8988T (cell line): Measurements from ENCODE around the gene ERFE.
"Not testable (repeated sequence)": the region's sequence is repeated elsewhere in the genome, so short reads cannot be mapped to it uniquely, and the experiment has no call there.

Source experiments
- DNase-seq: peaks from one replicate; pipeline ENCODE4 v3.0.0; 2011

The ERFE gene, protein sequence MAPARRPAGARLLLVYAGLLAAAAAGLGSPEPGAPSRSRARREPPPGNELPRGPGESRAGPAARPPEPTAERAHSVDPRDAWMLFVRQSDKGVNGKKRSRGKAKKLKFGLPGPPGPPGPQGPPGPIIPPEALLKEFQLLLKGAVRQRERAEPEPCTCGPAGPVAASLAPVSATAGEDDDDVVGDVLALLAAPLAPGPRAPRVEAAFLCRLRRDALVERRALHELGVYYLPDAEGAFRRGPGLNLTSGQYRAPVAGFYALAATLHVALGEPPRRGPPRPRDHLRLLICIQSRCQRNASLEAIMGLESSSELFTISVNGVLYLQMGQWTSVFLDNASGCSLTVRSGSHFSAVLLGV

DNA sequence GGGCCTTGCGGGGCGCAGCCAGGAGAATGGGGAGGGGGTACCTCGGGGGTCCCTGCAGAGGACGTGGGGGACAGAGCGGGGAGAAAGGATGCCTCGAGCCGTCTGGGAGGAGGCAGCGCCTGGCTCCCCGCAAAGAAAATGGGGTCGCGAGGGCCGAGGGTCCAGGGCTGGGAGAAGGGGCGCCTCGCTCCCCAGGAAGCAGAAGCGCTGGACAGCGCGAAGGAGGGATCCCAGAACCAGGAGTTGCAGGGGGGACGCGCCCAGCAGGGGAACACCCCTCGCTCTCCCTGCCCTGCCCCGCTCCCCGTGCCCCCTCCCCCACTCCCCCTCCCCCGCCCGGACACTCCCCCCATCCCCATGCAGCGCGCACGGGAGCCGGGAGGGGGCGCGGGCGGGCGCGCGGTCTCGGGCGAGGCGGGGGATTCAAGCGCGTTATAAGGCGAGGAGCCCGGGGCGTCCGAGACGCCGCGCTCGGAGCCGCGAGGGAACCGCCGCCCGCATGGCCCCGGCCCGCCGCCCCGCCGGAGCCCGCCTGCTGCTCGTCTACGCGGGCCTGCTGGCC lies at the start of gene ERFE:
ERFE (plus strand) TSS at position 462 of the 562 bp plus-strand sequence; CDS start at position 500, 38 bp downstream.
- DNase-seq, result peak; percentile 95

DNA sequence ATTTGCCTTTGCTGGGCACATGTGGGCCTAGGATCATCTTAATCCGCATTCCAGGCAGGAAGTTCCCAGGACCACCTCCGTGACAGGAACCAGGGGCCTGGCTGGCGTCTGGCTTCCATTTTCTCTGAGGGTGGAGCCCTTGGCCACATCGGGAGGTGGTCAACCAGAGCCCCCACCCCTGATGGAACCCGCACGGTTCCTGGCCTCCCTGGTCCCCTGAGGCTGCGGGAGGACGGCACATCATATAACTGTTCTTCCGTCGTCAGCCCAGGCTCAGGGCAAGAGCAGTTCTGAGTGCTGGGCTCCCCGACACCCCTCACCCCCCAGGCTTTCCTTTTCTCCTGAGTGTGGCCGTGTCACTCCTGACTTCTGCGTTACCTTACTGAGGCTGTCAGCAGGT lies 45.2 kb upstream of the ERFE start:
- no peak for DNase-seq

DNA sequence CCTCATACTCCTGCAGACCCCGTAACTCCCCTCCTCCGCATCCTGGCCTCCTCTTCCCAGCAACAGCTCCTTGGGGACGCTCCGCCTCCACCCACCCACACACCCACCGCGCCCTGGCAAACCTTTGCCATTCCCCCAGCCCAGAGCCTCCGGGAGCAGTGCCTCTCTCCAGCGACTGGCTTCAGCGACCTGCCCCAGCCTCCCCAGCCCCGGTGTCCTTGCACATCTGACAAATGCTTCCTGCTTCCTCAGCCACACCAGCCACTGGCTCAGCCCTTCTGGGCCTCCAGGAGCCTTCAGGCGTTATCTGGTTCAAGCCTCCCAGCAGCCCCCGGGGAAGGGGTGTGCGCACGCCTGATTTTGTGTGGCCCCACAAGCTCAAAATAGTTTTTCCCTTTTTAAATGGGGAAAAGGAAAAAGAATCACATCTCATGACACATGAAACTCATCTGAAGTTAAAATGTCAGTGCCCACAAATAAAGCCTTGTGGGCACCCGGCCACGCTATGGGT lies 44.4 kb upstream of the ERFE start:
- DNase-seq, result no peak

DNA sequence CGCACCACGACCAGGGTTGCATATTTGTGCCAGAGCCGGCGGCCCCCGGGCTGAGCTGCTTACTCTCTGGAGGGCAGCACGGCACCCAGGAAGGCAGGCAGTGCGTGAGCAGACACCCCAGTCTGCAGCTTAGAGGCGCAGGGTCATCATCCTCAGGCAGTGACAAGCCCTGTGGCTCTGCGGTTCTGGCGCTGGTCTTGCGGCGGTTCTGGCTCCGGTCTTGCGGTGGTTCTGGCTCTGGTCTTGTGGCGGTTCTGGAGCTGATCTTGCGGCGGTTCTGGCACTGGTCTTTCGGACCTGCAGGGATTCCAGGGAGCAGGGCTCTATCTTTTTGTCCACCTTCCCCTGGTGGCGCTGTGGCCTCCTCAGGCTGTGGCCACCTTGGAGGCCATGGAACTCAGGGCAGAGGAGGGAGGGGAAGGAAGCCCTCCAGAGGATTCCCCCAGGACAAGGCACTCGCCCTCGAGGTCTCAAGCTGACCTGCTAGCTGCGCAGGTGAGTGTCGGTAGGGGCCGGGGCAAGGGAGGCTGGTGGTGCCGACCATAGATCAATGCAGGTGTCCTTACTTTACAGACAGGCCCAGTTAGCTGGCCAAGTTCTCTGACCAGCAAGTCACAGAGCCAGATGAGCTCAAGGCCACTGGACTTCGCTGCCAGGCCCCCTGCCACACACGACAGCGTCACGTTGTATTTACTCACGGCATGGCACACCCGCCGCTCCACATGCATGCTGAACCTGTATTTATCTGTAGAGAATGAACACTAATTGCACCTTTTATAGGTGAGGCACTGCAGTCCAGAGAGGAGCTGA lies 43.7 kb upstream of the ERFE start:
- no peak for DNase-seq

DNA sequence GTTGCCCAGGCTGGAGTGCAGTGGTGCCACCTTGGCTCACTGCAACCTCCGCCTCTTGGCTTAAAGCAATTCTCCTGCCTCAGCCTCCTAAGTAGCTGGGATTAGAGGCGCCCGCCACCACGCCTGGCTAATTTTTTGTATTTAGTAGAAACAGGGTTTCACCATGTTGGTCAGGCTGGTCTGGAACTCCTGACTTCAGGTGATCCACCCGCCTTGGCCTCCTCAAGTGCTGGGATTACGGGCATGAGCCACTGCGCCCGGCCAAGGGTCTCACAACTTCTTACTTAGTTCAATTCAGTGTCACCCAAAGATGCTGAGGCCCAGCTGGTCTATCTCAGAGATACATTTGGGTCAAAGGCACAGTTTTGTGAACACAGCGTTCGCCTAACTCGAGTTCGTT lies 43.1 kb upstream of the ERFE start:
- not testable (repeated sequence) for DNase-seq

DNA sequence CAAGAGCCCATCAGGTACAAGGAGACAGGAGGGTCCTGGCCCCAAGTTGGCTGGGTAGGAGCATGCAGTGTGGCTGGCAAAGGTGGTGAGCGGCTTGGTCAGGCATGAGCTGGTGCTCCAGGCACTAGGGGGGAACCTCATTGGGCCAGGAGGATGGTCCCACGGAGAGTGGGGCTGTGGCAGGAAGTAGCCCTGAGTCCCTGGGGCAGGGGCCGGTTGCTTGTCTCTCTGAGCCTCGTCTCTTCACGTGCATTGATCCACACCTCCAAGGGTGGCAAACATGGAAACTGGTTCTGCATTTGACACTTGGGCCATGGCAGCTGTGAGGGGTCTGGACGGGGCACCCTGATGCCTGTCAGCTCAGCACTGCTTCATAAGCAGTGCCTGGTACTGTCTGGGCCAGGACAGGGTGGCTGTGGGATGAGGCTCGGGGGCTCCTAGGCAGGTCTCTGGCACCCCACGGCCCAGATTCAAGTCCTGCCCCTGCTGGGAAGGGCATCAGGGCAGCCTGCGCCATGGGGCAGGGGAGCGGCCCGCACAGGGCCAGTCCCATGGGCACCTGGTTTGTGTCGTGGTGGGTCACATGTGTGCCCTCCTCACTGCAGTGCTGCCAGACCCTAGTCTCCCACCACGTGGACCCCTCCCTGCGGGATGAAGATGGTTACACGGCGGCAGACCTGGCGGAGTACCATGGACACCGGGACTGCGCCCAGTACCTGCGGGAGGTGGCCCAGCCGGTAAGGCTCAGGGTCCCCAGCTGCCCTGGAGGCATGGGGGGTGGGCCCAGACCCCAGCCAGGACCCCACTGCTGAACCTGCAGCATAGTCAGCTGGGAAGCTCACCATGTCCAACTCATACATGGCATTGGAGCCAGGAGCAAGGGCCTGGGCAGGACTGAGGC lies 42.2 kb upstream of the ERFE start:
- no peak for DNase-seq

DNA sequence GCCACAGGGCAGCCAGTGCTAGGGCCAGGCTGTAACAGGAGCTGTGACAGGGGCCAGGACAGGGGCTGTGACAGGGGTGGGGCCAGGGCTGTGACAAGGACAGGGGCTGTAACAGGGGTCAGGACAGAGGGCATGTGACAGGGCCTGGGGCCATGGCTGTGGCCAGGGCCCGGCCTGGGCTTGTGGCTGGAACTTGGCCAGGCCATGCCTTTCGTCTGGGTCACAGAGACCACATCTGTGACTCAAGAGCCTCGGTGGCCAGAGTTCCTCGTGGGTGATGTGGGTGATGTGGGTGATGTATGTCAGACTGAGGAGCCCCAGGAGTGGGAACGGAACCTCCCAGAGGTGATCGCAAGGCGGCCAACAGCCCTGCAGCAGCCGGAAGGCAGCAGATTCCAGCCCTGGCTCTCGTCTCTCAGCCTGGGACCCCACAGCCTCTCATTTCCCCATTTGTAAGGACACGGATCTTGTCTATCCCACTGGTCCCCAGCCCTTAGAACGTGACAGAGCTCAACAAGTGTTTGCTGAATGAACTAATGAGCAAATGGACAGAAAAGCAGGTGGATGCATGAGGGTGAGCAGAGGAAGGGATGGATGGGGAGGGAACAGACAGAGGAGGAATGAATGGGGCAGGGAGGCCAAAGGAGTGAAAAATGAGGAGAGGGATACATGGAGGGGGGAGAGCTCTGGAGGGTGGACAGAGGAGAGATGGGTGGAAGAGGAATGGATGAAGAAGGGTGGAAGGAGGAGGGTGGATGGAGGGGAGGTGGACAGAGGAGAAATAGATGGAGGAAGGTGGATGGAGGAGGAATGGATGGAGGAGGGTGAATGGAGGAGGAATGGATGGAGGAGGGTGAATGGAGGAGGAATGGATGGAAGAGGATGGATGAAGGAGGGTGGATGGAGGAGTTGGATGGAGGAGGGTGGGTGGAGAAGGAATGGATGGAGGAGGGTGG lies 41.3 kb upstream of the ERFE start:
- no peak for DNase-seq

DNA sequence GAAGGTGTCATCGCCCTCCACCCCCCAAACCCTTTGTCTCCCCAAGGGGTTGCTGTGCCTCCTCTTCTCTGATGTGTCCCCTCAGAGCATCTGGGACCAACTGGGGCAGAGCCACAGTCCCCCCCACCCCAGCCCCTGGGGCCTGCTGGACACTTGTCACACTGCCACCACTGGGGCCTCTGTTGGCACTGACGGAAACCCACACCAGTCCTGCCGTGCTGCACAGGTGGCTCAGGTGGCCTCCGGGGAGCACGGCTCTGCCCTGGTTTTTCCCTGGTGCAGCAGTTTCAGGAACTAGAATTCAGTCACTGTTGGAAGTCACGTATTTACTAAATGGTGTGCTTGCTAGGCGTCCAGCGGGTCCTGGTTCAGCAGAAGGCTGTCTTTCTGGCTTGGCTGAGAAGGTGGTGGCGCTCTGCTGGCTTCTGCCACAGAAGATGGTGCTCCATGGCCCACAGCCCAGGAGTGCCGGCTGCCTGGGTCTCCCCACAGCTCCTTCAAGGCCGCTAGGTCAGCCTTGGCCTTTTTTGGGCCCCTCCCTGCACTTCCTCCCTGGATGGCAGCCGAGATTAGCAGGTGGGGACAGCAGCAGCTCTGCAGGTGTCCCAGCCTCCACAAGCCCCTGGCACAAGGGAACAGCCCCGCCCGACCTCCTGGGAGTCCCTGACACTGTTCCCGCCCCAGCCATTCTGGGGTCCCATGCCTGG lies 38.9 kb upstream of the ERFE start:
- no peak for DNase-seq

DNA sequence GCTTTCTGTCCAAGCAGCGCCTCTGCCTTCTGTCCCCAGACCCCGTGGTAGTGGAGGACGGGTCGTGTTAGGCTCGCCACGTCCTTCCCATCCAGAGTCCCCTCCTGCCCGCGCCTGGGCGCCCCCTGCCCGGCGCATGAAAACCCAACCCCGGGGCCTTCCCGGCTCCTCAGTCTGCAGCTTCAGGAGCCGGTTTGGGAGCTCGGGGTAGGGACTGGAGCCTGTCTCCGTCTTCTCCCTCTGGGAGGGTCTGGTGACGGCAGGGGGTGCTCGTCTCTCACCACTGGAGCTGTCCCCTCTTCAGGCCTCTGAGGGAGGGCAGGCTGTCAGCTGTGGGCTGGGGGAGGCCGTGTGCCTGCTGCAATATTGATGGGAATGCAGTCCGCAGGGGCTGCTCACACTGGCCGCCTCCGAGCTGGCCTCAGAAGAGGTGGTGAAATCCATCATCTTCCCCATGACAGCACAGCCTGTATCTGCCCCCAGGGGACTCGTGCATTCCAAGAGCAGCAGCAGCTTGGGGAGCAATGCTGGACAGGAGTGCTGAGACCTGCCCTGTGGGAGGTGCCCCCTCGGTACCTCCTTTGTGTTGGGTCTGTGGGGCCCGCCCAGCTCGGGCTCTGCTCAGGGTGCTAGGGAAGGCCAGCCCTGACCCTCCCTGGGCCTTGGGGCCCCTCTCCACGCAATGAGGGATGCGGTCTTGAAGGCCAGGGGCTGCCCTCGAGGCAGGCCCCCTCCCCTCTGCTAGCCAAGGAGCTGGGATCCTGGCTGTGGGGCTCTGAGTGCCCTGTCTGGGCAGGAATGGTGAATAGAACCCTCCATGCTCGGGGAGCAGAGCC lies 38.1 kb upstream of the ERFE start:
- DNase-seq, result no peak

DNA sequence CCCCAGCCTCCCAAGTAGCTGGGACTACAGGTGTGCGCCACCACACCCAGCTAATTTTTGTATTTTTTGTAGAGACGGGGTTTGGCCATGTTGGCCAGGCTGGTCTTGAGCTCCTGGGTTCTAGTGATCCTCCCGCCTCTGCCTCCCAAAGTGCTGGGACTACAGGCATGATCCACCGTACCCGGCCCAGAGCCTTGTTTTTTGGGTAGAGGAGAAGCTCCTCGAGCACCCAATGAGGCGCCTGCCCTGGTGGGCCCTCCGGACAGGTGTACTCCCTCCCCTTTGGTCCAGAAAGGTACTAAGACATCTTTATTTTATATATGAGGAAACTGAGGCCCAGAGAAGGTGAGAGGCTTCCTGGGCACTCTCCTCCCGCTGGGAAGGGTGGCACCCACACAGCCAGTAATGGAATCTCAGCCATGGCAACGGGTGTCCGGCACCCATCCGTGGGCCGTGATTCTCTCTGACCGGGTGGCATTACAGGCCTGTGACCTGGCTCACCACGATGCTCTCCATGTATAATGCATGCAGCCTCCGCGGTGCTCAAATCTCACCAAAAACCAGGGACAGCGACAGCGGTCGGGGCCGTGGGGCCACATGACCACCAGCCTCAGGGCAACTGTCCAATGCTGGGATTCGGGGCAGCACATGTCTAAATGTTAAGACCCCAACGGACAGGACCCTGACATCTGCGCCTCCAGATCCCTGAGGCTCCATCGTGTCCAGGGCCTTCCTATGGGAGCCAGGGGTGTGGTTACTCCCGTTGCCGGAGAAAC lies 37.1 kb upstream of the ERFE start:
- DNase-seq, result no peak

DNA sequence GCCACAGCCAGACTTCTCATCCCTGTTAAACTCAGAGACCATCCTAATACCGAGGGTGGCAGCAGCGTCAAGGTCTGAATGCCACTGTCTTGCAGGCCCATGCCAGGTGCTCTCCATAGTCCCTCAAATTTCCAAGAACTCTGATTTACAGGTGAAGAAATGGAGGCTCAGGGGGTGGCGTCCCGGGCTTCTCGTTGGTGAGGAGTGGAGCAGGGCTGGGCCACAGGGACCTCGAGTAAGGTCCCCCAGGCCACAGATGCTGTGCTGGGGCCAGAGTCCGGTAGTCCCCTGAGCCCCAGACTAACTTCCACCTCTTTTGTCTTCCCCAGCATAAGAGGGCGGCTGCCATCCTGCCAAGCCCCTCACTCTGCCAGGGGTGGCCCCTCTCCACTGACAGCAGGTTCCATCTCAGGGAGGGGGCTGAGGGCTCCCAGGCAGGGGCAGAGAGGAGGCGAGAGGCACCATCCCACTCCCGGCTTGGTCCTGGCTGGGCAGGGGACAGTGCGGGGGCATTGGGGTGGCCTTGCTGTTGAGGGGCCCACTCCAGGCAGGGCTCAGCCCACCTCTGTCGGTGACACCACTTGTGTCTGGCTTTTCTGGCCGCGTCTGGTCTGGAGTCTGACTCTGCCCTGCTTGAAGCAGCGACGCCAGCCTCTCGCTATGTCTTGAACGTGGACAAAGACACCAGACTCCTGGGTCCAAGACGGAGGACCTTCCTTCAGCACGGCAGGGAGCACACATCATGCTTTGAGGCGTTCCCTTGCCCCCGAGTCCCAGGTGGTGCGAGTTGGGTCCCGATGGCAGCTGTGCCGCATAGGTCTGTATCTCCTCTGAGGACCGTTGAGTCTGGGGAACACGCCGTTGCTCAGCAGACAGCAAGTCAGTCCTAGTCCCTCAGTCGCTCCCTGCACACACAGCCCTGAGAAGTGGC lies 36.2 kb upstream of the ERFE start:
- DNase-seq, result no peak

DNA sequence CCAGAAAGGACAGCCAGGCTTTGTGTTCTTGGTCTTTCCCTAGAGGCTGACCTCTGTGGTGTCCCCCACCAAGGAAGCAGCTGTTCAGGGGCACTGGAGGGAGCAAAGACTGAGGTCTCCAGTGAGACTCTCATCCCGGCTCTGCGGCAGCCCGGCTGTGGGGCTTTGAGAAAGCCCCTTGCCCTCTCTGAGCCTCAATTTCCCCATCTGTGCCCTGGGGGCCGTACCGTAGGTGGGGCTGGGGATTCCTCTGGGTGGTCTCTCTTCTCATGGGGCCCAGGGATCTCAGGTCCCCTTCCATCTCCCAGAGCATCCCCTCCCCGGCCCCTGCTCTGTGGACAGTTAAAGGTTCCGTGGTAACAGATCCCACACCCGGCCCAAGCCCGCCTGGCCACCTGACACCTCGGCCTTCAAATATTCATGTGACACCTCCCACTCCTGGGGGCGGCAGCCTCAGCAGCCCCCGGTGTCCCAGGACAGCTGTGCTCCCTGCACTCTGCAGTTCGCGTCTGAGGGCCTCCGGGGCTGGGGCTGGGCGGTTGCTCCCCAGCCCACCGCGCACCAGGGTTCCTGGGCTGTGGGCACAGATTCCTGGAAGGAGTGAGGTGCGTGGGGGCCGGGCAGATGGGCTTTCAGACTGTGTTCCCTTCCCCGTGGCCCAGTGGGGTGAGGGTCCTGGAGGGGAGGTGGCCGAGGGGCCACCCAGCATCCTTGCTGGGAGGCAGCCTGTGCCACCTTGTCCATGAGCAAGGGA lies 35.4 kb upstream of the ERFE start:
- DNase-seq, result no peak

DNA sequence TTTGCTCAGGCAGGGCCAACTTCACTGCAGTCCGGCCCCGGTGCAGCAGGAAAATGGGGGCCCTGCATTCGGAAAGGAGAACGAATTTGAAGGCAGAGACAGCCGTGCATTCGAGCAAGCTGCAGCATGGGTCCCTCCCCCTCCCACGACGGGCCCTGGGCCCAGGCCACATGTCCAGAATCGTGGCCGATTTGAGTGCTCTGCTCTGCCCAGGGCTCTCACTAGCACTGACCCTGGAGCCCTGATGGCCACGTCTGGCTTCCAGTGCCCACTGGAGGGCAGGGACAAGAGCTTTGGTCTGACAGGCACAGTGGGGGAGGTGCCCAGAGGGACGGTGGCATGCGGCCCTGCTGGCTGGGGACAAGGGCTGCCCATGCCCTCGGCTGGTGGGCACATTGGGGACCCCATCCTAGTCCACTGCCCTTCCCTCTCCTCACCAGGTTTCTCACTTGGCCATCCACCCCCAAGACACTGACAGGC lies 34.7 kb upstream of the ERFE start:
- DNase-seq, result no peak

DNA sequence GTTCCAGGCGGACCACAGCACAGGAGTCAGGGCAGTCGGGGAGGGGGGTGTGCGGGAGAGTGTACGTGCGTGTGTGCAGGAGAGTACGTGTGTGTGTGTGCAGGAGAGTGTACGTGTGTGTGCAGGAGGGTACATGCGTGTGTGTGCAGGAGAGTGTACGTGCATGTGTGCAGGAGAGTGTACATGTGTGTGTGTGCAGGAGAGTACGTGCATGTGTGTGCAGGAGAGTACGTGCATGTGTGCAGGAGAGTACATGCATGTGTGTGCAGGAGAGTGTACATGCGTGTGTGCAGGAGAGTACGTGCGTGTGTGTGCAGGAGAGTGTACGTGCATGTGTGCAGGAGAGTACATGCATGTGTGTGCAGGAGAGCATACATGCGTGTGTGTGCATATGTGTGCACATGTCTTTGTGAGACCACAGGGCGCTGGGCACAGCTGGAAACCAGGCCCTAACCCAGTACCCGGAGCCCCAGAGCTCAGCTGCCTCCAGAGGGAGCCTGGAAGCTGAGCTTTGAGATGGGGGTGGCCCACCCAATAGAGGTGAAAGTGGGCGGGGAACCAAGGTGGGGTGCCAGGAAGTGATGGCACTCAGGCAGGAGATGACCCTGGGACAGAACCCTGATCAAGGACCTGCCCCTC lies 34.2 kb upstream of the ERFE start:
- DNase-seq, result no peak

DNA sequence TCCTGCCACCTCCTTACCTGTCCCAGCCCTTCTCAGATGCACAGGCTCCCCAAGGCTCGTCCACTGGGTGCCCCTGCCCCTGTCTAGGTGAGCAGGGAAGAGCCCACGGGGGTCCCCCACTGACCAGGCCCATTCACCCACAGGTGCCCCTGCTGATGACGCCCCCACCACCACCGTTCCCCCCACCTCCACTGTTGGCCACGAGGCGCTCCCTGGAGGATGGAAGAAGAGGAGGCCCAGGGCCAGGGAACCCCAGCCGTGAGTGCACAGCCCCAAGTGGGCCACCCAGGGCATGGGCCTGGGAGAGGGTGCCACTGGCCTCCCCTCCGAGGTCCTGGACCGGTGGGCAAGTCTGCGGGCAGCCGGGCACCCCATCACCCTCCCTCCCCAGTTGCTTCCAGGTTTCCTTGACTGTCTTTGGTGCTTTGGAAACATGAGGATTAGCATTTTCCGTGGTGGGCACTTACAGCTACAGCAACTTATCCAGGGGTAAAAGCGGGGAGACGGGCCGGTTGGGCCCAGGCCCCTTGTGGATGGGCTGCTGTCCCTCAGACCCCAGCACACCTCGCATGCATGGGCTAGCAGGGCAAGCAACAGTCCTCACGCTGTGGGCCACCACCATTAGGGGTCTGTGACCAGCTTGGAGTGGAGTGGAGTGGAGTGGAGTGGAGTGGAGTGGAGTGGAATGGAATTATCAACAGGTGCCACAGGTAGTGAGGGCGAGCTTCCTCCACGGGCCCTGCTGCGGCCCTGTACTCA lies 33.5 kb upstream of the ERFE start:
- DNase-seq, result no peak

DNA sequence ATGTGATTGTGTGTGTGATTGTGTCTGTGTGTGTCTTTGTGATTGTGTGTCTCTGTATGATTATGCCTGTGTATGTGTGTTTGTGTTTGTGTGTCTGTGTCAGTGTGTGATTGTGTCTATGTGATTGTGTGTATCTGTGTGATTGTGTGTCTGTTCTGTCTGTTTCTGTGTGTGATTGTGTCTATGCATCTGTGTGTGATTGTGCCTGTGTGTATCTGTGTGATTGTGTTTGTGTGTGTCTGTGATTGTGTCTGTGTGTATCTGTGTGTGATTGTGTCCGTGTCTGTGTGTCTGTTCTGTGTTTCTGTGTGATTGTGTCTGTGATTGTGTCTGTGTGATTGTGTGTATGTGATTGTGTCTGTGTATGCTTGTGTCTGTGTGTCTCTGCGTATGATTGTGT lies 32.4 kb upstream of the ERFE start:
- DNase-seq, result no peak
